ENCODE data around the gene KDM8. TPM values are rescaled to one million over a fixed set of nuclear protein-coding genes. Genes with fewer than 3 reads are reported as not detected.

The KDM8 gene
- total RNA-seq, 1 experiment from 2014 or later, result 15.5 TPM

DNA sequence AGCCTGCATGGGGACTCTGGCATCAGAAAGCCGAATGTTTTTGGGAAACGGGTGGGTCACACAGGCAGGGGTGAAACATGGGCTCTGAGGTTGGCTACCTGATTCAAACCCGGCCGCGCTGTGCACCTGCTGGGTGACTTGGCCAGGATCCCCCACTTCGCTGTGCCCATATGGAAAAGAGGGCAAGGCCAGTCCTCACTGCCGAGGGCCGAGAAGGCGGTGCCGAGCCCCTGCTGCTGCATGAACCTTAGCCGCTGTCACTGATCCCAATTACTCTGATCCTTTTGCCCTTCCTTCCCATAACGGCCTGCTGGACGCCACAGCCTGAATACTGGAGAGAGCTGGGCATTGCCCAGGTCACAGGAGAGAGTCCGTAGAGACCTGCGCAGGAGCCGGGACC, 17.7 kb downstream of the KDM8 start:
- Mint-ChIP-seq H3K27me3 (ENCODE audit: low read depth) (no peaks in the 10 kb centered on the region), H3K9me3 (no peaks in the 10 kb centered on the region), H3K4me3 (no peak overlapping the region), H3K36me3 (ENCODE audit: insufficient read depth in 1 of 3, low read depth in 3 of 3) (peaks cover 0 to 7% (median 4%) of the 10 kb centered on the region in 3 experiments; a peak in 5 of 7 replicates), H3K4me1 (peaks cover 6 to 8% of the 10 kb centered on the region in 2 experiments), H3K27ac (no peak overlapping the region)
- no peak overlapping the region for H2BK12ac ChIP-seq (ENCODE audit: insufficient read length, low read depth, low read length)
- H4K5ac ChIP-seq (ENCODE audit: insufficient read length, low read depth, low read length), result no peak overlapping the region
- no peak overlapping the region for H2BK120ac ChIP-seq (ENCODE audit: low read depth, low read length, poor library complexity, severe bottlenecking)
- no peak overlapping the region; the same call in 1 of the 2 replicates for H3K14ac ChIP-seq (ENCODE audit: insufficient read depth, low read length)
- H4K20me1 ChIP-seq (ENCODE audit: control insufficient read depth, insufficient read depth, insufficient read length), result no peaks in the 10 kb centered on the region
- no peaks in the 10 kb centered on the region for H3K9me3 ChIP-seq (ENCODE audit: control insufficient read depth, low read depth, low read length)
- no peaks in the 10 kb centered on the region for H3K23me2 ChIP-seq (ENCODE audit: insufficient read length, low read depth, low read length, poor library complexity, severe bottlenecking)
- 0 out of 2 replicates have a peak, but pooled peaks cover 2% of the 10 kb centered on the region for H3K4me1 ChIP-seq (ENCODE audit: insufficient read depth, low read length)
- H3K27ac ChIP-seq (ENCODE audit: insufficient read length, low read depth, low read length), result no peak overlapping the region
- H4K8ac ChIP-seq (replicated peaks; ENCODE audit: insufficient read length, low read depth, low read length), result no peak overlapping the region
- H3K23ac ChIP-seq (ENCODE audit: insufficient read length, low read depth, low read length), result no peak overlapping the region
- no peak overlapping the region for H2BK5ac ChIP-seq (ENCODE audit: insufficient read length, low read length)
- DNase-seq, result no peak
- H3K79me1 ChIP-seq (ENCODE audit: insufficient read depth, low read depth, low read length, poor library complexity, severe bottlenecking), result no peaks in the 10 kb centered on the region
- no peak overlapping the region for H4K91ac ChIP-seq (ENCODE audit: insufficient read length, low read depth, low read length)
- no peaks in the 10 kb centered on the region for H3K79me2 ChIP-seq (ENCODE audit: insufficient read depth, low read length)
- TF ChIP-seq, protein P1, sequence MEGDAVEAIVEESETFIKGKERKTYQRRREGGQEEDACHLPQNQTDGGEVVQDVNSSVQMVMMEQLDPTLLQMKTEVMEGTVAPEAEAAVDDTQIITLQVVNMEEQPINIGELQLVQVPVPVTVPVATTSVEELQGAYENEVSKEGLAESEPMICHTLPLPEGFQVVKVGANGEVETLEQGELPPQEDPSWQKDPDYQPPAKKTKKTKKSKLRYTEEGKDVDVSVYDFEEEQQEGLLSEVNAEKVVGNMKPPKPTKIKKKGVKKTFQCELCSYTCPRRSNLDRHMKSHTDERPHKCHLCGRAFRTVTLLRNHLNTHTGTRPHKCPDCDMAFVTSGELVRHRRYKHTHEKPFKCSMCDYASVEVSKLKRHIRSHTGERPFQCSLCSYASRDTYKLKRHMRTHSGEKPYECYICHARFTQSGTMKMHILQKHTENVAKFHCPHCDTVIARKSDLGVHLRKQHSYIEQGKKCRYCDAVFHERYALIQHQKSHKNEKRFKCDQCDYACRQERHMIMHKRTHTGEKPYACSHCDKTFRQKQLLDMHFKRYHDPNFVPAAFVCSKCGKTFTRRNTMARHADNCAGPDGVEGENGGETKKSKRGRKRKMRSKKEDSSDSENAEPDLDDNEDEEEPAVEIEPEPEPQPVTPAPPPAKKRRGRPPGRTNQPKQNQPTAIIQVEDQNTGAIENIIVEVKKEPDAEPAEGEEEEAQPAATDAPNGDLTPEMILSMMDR (conservative IDR thresholded peaks at IDR 0.05), result no peak
- H2BK20ac ChIP-seq (ENCODE audit: low read depth, low read length, poor library complexity, severe bottlenecking), result no peak overlapping the region
- H3K4me2 ChIP-seq (ENCODE audit: insufficient read depth, insufficient read length, low read length), result no peak overlapping the region
- no peak overlapping the region for H3K56ac ChIP-seq (ENCODE audit: insufficient read length, low read depth, low read length)
- H3K9ac ChIP-seq (ENCODE audit: extremely low read depth, insufficient read length, low read length), result no peak overlapping the region
- H3K27me3 ChIP-seq (ENCODE audit: insufficient read depth, low read length), result no peaks in the 10 kb centered on the region
- no CpG with 5 or more reads among the region's 16 CpGs for WGBS (ENCODE audit: extremely low coverage, insufficient read length, low lambda C conversion rate)
- H2BK15ac ChIP-seq (ENCODE audit: low read depth, low read length), result no peak overlapping the region
- H3K4ac ChIP-seq (ENCODE audit: low read depth, low read length), result no peak overlapping the region
- H3K18ac ChIP-seq (ENCODE audit: insufficient read length, low read depth, low read length), result no peak overlapping the region
- no peak overlapping the region for H3T11ph ChIP-seq (ENCODE audit: low read length)
- no peak overlapping the region for H2AFZ ChIP-seq (ENCODE audit: low read length)
- H2AK5ac ChIP-seq (ENCODE audit: insufficient read length, low read length), result no peak overlapping the region
